ENCODE data around the gene HBEGF.

GRCh38 chr5:140365941-140366340 is 19.5 kb upstream of the HBEGF start:
- TF ChIP-seq CTCF (IDR thresholded peaks at IDR 0.05; ENCODE audit: borderline replicate concordance, extremely low read depth, low read length, poor library complexity, severe bottlenecking) = no peak
- TF ChIP-seq EZH2 (IDR thresholded peaks at IDR 0.05; ENCODE audit: borderline replicate concordance, low read depth, low read length, severe bottlenecking) = no peak

All from DND-41 (cell line).